Natural killer cell (primary cell): ENCODE data around the gene GAB4. TPM values are rescaled to one million over a fixed set of nuclear protein-coding genes. Genes with fewer than 3 reads are reported as not detected.
"Not testable (repeated sequence)": the region's sequence is repeated elsewhere in the genome, so short reads cannot be mapped to it uniquely, and the experiment has no call there.

Source experiments
- ATAC-seq, 3 donors: fragments of 150-1000 bp in 2 of 3; fragments of 200-7000 bp in 1 of 3; cut with Tn5 transposase; 1 replicate in 1 of 3; 2 replicates in 2 of 3; pipeline ENCODE4 v1.10.0; 2021; ENCODE audit warnings: mild to moderate bottlenecking in 2 of 3, moderate library complexity in 2 of 3
- DNase-seq, 2 donors: peaks; one replicate each; pipeline versions ENCODE4 v3.0.0 to v3.0.0-alpha.2; 2013 to 2021; ENCODE audit warnings: mixed read lengths in 1 of 2
- H3K27ac ChIP-seq: one replicate; pipeline ENCODE4 v1.5.1; 2013; ENCODE audit warnings: mild to moderate bottlenecking, low read length
- H3K27me3 ChIP-seq: one replicate; pipeline ENCODE4 v1.6.1; 2013; ENCODE audit warnings: low read length; ENCODE audit not compliant: control insufficient read depth, insufficient read depth
- H3K36me3 ChIP-seq: one replicate; pipeline ENCODE4 v1.6.1; 2013; ENCODE audit warnings: low read length; ENCODE audit not compliant: control insufficient read depth, insufficient read depth
- H3K4me1 ChIP-seq: one replicate; pipeline ENCODE4 v1.6.1; 2013; ENCODE audit warnings: low read length; ENCODE audit not compliant: control insufficient read depth, insufficient read depth
- H3K4me3 ChIP-seq: one replicate; pipeline ENCODE4 v1.5.1; 2013; ENCODE audit warnings: low read length
- H3K9me3 ChIP-seq: one replicate; pipeline ENCODE4 v1.6.1; 2013; ENCODE audit warnings: low read length; ENCODE audit not compliant: control insufficient read depth, insufficient read depth
- H3K27ac Mint-ChIP-seq, 2 donors: one replicate each; pipeline ENCODE4 v1.8.0; 2022; ENCODE audit warnings: mild to moderate bottlenecking in 2 of 2, mixed read lengths in 2 of 2, moderate library complexity in 1 of 2
- H3K27me3 Mint-ChIP-seq, 2 donors: one replicate each; pipeline ENCODE4 v1.8.0; 2022; ENCODE audit warnings: low read depth in 2 of 2, mixed read lengths in 2 of 2
- H3K36me3 Mint-ChIP-seq: one replicate; pipeline ENCODE4 v1.8.0; 2022; ENCODE audit warnings: mixed read lengths
- H3K4me1 Mint-ChIP-seq, 2 donors: one replicate each; pipeline ENCODE4 v1.8.0; 2022; ENCODE audit warnings: mixed read lengths in 2 of 2
- H3K4me3 Mint-ChIP-seq: one replicate; pipeline ENCODE4 v1.8.0; 2022; ENCODE audit warnings: mild to moderate bottlenecking, moderate library complexity, mixed read lengths
- H3K9me3 Mint-ChIP-seq, 2 donors: one replicate each; pipeline ENCODE4 v1.8.0; 2022; ENCODE audit warnings: mixed read lengths in 2 of 2
- CTCF ChIP-seq: fragments of 200-600 bp; IDR thresholded peaks from one replicate; pipeline ENCODE4 v1.8.0; 2022; ENCODE audit warnings: antibody characterized with exemption
- WGBS: methylation state at CpG from one replicate; pipeline ENCODE4 v1.1.7; 2013; ENCODE audit warnings: missing lambda C conversion rate; ENCODE audit not compliant: insufficient coverage; 5-methylcytosine and 5-hydroxymethylcytosine counted together
- intact Hi-C: fragments of 100-400 bp; cut with micrococcal nuclease; formaldehyde crosslinking; loops from one replicate; pipeline ENCODE4 v1.14.2; 2022
- total RNA-seq, 4 donors: library from RNA; stranded (reverse); fragments of 120-200 nt in 1 of 4; gene quantifications; one replicate each; pipeline versions ENCODE4 v1.2.3 to v1.2.4, GENCODE V29; 2013 to 2022

Gene GAB4
- total RNA-seq, 3 donors from 2014 or later (not counting 1 experiment from before 2014, with no cell fraction given), result 0.57 to 4.6 (median 2.7) TPM

- peaks cover 17 to 23% of the 10 kb centered on the region in 2 donors for H3K4me1 Mint-ChIP-seq
- H3K4me3 Mint-ChIP-seq, result no peak overlapping the region
- WGBS, result 85% methylated on average over 6 of the region's 7 CpGs
- TF ChIP-seq CTCF, result no peak
- no peaks in the 10 kb centered on the region for H3K36me3 Mint-ChIP-seq
- no peaks in the 10 kb centered on the region for H3K9me3 Mint-ChIP-seq
- DNase-seq (no peak), ATAC-seq (no peak)
- Histone ChIP-seq H3K9me3 (no peaks in the 10 kb centered on the region), H3K4me3 (no peak overlapping the region), H3K27me3 (no peaks in the 10 kb centered on the region), H3K4me1 (peaks cover 25% of the 10 kb centered on the region), H3K27ac (no peak overlapping the region), H3K36me3 (no peaks in the 10 kb centered on the region)
- no peak overlapping the region for H3K27ac Mint-ChIP-seq
- H3K27me3 Mint-ChIP-seq, result no peaks in the 10 kb centered on the region
- intact Hi-C loops, result no loop called here
Observed at GRCh38 chr22:16953206-16954059, 54.6 kb downstream of the GAB4 start.

DNA sequence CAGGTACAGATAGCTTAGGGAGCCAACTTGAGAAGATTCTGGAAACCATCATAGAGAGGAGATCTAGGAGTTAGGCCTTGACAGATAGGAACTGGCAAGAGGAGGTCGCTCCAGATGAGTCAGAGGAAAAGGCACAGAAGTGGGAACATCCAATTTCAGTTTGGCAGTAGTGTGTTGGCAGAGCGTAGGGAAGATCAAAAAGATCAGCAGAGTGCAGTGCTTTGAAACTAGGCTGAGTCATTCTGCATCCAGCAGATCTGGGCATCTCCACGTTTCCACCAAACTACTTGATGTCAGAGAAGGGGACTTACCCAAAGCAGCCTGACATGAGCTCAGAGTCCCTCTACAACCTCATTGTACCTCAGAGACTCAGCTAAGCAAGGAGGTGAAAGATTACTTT, 58.5 kb downstream of the GAB4 start:
- Mint-ChIP-seq H3K27me3 (no peaks in the 10 kb centered on the region), H3K4me1 (no peaks in the 10 kb centered on the region), H3K4me3 (no peak overlapping the region), H3K27ac (no peak overlapping the region), H3K9me3 (no peaks in the 10 kb centered on the region), H3K36me3 (no peaks in the 10 kb centered on the region)
- DNase-seq, result no peak
- Histone ChIP-seq H3K27ac (no peak overlapping the region), H3K4me3 (no peak overlapping the region), H3K27me3 (no peaks in the 10 kb centered on the region), H3K36me3 (no peaks in the 10 kb centered on the region), H3K9me3 (no peaks in the 10 kb centered on the region), H3K4me1 (peaks cover 4% of the 10 kb centered on the region)
- ATAC-seq, result no peak
- intact Hi-C loops, result no loop called here
- 68% methylated on average over 3 of the region's 3 CpGs for WGBS
- TF ChIP-seq CTCF, result no peak

- ATAC-seq (no peak), DNase-seq (no peak)
- no peaks in the 10 kb centered on the region for H3K36me3 ChIP-seq
- no peak overlapping the region for H3K4me3 ChIP-seq
- intact Hi-C loops, result no loop called here
- H3K9me3 ChIP-seq, result no peaks in the 10 kb centered on the region
- 92% methylated on average over 4 of the region's 5 CpGs for WGBS
- no peaks in the 10 kb centered on the region for H3K9me3 Mint-ChIP-seq
- peaks cover 0 to 7% of the 10 kb centered on the region in 2 donors for H3K4me1 Mint-ChIP-seq
- H3K27me3 Mint-ChIP-seq, result peaks cover 8 to 9% of the 10 kb centered on the region in 2 donors
- H3K27ac ChIP-seq, result no peak overlapping the region
- no peak overlapping the region for H3K4me3 Mint-ChIP-seq
- TF ChIP-seq CTCF, result no peak
- no peaks in the 10 kb centered on the region for H3K4me1 ChIP-seq
- no peaks in the 10 kb centered on the region for H3K36me3 Mint-ChIP-seq
- no peaks in the 10 kb centered on the region for H3K27me3 ChIP-seq
- H3K27ac Mint-ChIP-seq, result no peak overlapping the region
Observed at GRCh38 chr22:16937811-16938210, 70.2 kb downstream of the GAB4 start.

GRCh38 chr22:16937209-16937608, 70.8 kb downstream of the GAB4 start:
- H3K36me3 ChIP-seq, H3K4me3 ChIP-seq, DNase-seq, H3K36me3 Mint-ChIP-seq, H3K4me1 ChIP-seq, intact Hi-C loops, ATAC-seq, H3K27me3 Mint-ChIP-seq, H3K4me1 Mint-ChIP-seq, H3K27me3 ChIP-seq, H3K27ac Mint-ChIP-seq, H3K27ac ChIP-seq, H3K9me3 ChIP-seq, H3K4me3 Mint-ChIP-seq, H3K9me3 Mint-ChIP-seq: not testable (repeated sequence)
- WGBS, result 92% methylated on average over 5 of the region's 5 CpGs
